OCI-LY1 (cell line): Measurements from ENCODE around the gene TAMALIN.

Experiments used
- CTCF ChIP-seq: fragments of 200-600 bp; sonication (generic), shearing (Covaris generic); IDR thresholded peaks from 2 replicates; pipeline ENCODE4 v1.5.1; 2017; ENCODE audit warnings: mild to moderate bottlenecking, antibody characterized with exemption, low read length, moderate library complexity, mixed read lengths
- EZH2 ChIP-seq: fragments of 200-600 bp; sonication (generic), shearing (Covaris generic); IDR thresholded peaks from 2 replicates; pipeline ENCODE4 v1.8.0; 2017; ENCODE audit warnings: borderline replicate concordance, mixed run types, mild to moderate bottlenecking, antibody characterized with exemption, low read length, moderate library complexity, mixed read lengths

DNA sequence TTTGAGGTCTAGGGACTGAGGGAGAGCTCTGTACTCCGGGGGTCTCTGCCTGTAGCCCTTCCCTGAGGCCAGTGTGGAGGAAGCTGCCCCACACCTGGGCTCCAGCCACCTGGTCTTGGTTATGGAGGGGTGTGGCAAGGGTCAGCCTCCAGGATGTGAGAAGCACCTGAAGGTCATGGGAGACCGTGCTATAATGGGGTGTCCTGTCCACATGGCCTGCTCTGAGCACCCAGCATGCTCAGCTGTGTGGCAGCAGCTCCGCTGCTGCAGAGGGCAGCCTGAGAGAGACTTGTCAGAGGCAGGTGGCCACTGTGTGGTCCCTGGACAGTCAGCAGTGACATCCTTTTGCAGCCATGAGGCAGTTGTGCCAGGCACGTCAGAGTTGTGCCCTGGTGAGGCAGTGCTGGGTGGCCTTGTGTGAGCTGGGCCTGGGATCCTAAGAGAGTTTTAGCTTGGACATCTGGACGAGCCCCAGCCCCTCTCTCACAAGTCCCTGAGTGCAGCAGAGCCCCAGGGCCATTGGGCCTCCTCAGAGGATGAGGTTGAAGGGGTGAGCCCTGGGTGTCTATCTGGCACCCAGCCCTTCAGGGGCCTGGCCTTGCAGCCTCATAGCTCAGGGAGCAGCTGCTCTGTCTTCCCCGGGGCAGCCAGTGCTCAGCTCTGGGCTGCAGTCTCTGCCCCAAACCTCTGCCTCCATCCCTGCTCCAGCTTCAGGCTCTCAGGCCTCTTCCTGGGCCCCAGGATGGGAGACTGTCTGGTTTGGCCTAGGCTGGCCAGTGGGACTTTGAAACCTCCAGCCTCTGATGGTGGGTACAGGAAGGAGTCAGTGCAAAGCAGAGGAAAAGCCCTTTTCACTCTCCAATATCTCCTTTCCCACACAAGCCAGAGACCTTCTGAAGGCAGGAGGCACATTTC is 55.7 kb downstream of the TAMALIN start:
- TF ChIP-seq CTCF, result no peak
- no peak for TF ChIP-seq EZH2
